ENCODE measurements around the gene WFDC2. TPM values are rescaled to one million over a fixed set of nuclear protein-coding genes. Genes with fewer than 3 reads are reported as not detected.

WFDC2 gene
- total and polyA plus RNA-seq, 2 of the 13 experiments (the other 11 are each of a cell fraction or from before 2014, with no cell fraction given): 0.33 TPM; not detected in 1

- TF ChIP-seq ZNF780A (CRISPR knock-in tag; IDR thresholded peaks at IDR 0.05) (no peak), HOXD1 (CRISPR knock-in tag; IDR thresholded peaks at IDR 0.05) (no peak), AGO2 (optimal IDR thresholded peaks at IDR 0.05; ENCODE audit: low read depth, low read length) (peak; percentile 89), SNAI1 (CRISPR knock-in tag; IDR thresholded peaks at IDR 0.05; ENCODE audit: borderline replicate concordance) (no peak), ZNF224 (CRISPR knock-in tag; IDR thresholded peaks at IDR 0.05) (peak; percentile 88; the same call in 1 of the 2 replicates), SMYD3 (CRISPR knock-in tag; IDR thresholded peaks at IDR 0.05) (peak; percentile 60; the same call in 1 of the 2 replicates), KLF16 (CRISPR knock-in tag; IDR thresholded peaks at IDR 0.05) (peak in 1 of 2 experiments; percentile 93; a peak in 2 of 4 replicates), ATF4 (CRISPR knock-in tag; IDR thresholded peaks at IDR 0.05) (no peak), NFKB2 (CRISPR knock-in tag; IDR thresholded peaks at IDR 0.05; ENCODE audit: borderline replicate concordance) (peak; percentile 80; the same call in 1 of the 2 replicates), IKZF4 (CRISPR knock-in tag; IDR thresholded peaks at IDR 0.05; ENCODE audit: borderline replicate concordance, low read depth, not compliant biosample characterization) (peak; percentile 66), RBM39 (IDR thresholded peaks at IDR 0.05; ENCODE audit: low read depth, low read length, poor library complexity, severe bottlenecking) (peak; percentile 93), MEIS1 (CRISPR knock-in tag; IDR thresholded peaks at IDR 0.05; ENCODE audit: borderline replicate concordance) (peak; percentile 83; the same call in 1 of the 2 replicates), PBX2 (CRISPR knock-in tag; IDR thresholded peaks at IDR 0.05) (no peak), IRX3 (CRISPR knock-in tag; IDR thresholded peaks at IDR 0.05; ENCODE audit: borderline replicate concordance, low read depth) (no peak), MIXL1 (CRISPR knock-in tag; IDR thresholded peaks at IDR 0.05) (peak; percentile 87; the same call in 1 of the 2 replicates)
- TF ChIP-seq, protein P1, sequence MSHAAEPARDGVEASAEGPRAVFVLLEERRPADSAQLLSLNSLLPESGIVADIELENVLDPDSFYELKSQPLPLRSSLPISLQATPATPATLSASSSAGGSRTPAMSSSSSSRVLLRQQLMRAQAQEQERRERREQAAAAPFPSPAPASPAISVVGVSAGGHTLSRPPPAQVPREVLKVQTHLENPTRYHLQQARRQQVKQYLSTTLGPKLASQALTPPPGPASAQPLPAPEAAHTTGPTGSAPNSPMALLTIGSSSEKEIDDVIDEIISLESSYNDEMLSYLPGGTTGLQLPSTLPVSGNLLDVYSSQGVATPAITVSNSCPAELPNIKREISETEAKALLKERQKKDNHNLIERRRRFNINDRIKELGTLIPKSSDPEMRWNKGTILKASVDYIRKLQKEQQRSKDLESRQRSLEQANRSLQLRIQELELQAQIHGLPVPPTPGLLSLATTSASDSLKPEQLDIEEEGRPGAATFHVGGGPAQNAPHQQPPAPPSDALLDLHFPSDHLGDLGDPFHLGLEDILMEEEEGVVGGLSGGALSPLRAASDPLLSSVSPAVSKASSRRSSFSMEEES (CRISPR knock-in tag; IDR thresholded peaks at IDR 0.05): peak; percentile 77; the same call in 1 of the 2 replicates
- TF ChIP-seq, protein P2, sequence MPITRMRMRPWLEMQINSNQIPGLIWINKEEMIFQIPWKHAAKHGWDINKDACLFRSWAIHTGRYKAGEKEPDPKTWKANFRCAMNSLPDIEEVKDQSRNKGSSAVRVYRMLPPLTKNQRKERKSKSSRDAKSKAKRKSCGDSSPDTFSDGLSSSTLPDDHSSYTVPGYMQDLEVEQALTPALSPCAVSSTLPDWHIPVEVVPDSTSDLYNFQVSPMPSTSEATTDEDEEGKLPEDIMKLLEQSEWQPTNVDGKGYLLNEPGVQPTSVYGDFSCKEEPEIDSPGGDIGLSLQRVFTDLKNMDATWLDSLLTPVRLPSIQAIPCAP (CRISPR knock-in tag; IDR thresholded peaks at IDR 0.05; ENCODE audit: low read depth): peak; percentile 94
- TF ChIP-seq, protein P3, sequence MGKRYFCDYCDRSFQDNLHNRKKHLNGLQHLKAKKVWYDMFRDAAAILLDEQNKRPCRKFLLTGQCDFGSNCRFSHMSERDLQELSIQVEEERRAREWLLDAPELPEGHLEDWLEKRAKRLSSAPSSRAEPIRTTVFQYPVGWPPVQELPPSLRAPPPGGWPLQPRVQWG (CRISPR knock-in tag; IDR thresholded peaks at IDR 0.05; ENCODE audit: borderline replicate concordance, low read depth): no peak
- TF ChIP-seq, protein P4, sequence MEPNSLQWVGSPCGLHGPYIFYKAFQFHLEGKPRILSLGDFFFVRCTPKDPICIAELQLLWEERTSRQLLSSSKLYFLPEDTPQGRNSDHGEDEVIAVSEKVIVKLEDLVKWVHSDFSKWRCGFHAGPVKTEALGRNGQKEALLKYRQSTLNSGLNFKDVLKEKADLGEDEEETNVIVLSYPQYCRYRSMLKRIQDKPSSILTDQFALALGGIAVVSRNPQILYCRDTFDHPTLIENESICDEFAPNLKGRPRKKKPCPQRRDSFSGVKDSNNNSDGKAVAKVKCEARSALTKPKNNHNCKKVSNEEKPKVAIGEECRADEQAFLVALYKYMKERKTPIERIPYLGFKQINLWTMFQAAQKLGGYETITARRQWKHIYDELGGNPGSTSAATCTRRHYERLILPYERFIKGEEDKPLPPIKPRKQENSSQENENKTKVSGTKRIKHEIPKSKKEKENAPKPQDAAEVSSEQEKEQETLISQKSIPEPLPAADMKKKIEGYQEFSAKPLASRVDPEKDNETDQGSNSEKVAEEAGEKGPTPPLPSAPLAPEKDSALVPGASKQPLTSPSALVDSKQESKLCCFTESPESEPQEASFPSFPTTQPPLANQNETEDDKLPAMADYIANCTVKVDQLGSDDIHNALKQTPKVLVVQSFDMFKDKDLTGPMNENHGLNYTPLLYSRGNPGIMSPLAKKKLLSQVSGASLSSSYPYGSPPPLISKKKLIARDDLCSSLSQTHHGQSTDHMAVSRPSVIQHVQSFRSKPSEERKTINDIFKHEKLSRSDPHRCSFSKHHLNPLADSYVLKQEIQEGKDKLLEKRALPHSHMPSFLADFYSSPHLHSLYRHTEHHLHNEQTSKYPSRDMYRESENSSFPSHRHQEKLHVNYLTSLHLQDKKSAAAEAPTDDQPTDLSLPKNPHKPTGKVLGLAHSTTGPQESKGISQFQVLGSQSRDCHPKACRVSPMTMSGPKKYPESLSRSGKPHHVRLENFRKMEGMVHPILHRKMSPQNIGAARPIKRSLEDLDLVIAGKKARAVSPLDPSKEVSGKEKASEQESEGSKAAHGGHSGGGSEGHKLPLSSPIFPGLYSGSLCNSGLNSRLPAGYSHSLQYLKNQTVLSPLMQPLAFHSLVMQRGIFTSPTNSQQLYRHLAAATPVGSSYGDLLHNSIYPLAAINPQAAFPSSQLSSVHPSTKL (CRISPR knock-in tag; IDR thresholded peaks at IDR 0.05): peak; percentile 79
These were observed 32.6 kb upstream of the WFDC2 start (continued) for GRCh38 chr20:45436732-45437485.

Data from HepG2 (cell line).